ENCODE measurements around the gene DDR1. TPM values are rescaled to one million over a fixed set of nuclear protein-coding genes. Genes with fewer than 3 reads are reported as not detected.

DDR1 gene
- total RNA-seq, 1 experiment from 2014 or later, result 258 TPM

- no peak within 1 kb of the TSS for H2BK5ac ChIP-seq (ENCODE audit: insufficient read length, low read length)
- Mint-ChIP-seq H3K4me1 (peaks cover 32 to 50% of the 10 kb centered on the region in 2 experiments), H3K27me3 (ENCODE audit: low read depth) (peaks cover 6% of the 10 kb centered on the region), H3K4me3 (no peak within 1 kb of the TSS; a peak in 1 of 5 replicates), H3K36me3 (ENCODE audit: insufficient read depth in 1 of 3, low read depth in 3 of 3) (no peaks in the 10 kb centered on the region), H3K27ac (peak within 1 kb of the TSS in 1 of 3 experiments; percentile 80; a peak in 3 of 7 replicates), H3K9me3 (no peaks in the 10 kb centered on the region)
- H3K9ac ChIP-seq (ENCODE audit: extremely low read depth, insufficient read length, low read length), result no peak within 1 kb of the TSS
- no peak within 1 kb of the TSS for H3K14ac ChIP-seq (ENCODE audit: insufficient read depth, low read length)
- no peaks in the 10 kb centered on the region for H3K27me3 ChIP-seq (ENCODE audit: insufficient read depth, low read length)
- H3K27ac ChIP-seq (ENCODE audit: insufficient read length, low read depth, low read length), result no peak within 1 kb of the TSS
- H2BK120ac ChIP-seq (ENCODE audit: low read depth, low read length, poor library complexity, severe bottlenecking), result no peak within 1 kb of the TSS
- no peak within 1 kb of the TSS for H4K5ac ChIP-seq (ENCODE audit: insufficient read length, low read depth, low read length)
- H3T11ph ChIP-seq (ENCODE audit: low read length), result no peak within 1 kb of the TSS
- TF ChIP-seq CTCF (conservative IDR thresholded peaks at IDR 0.05), result no peak
- peaks cover 6% of the 10 kb centered on the region; the same call in 1 of the 2 replicates for H3K4me1 ChIP-seq (ENCODE audit: insufficient read depth, low read length)
- H3K9me3 ChIP-seq (ENCODE audit: control insufficient read depth, low read depth, low read length), result no peaks in the 10 kb centered on the region
- no peaks in the 10 kb centered on the region for H3K79me1 ChIP-seq (ENCODE audit: insufficient read depth, low read depth, low read length, poor library complexity, severe bottlenecking)
- no peak within 1 kb of the TSS for H2BK20ac ChIP-seq (ENCODE audit: low read depth, low read length, poor library complexity, severe bottlenecking)
- no peak within 1 kb of the TSS for H3K4ac ChIP-seq (ENCODE audit: low read depth, low read length)
- no peaks in the 10 kb centered on the region for H3K23me2 ChIP-seq (ENCODE audit: insufficient read length, low read depth, low read length, poor library complexity, severe bottlenecking)
- no peak within 1 kb of the TSS for H2BK12ac ChIP-seq (ENCODE audit: insufficient read length, low read depth, low read length)
- H3K23ac ChIP-seq (ENCODE audit: insufficient read length, low read depth, low read length), result no peak within 1 kb of the TSS
- DNase-seq, result no peak
- no peak within 1 kb of the TSS for H3K18ac ChIP-seq (ENCODE audit: insufficient read length, low read depth, low read length)
- no peaks in the 10 kb centered on the region for H4K20me1 ChIP-seq (ENCODE audit: control insufficient read depth, insufficient read depth, insufficient read length)
- WGBS (ENCODE audit: extremely low coverage, insufficient read length, low lambda C conversion rate), result no CpG with 5 or more reads among the region's 16 CpGs
- no peak within 1 kb of the TSS for H3K56ac ChIP-seq (ENCODE audit: insufficient read length, low read depth, low read length)
- H2AK5ac ChIP-seq (ENCODE audit: insufficient read length, low read length), result no peak within 1 kb of the TSS
- no peak within 1 kb of the TSS for H2AFZ ChIP-seq (ENCODE audit: low read length)
- no peak within 1 kb of the TSS for H3K4me2 ChIP-seq (ENCODE audit: insufficient read depth, insufficient read length, low read length)
- no peak within 1 kb of the TSS for H4K8ac ChIP-seq (replicated peaks; ENCODE audit: insufficient read length, low read depth, low read length)
- H3K79me2 ChIP-seq (ENCODE audit: insufficient read depth, low read length), result no peaks in the 10 kb centered on the region
- H4K91ac ChIP-seq (ENCODE audit: insufficient read length, low read depth, low read length), result peak within 1 kb of the TSS; percentile 0
- H2BK15ac ChIP-seq (ENCODE audit: low read depth, low read length), result no peak within 1 kb of the TSS
Observed at GRCh38 chr6:30940361-30940986, 56.2 kb downstream of the DDR1 start, which contains the start of gene MUCL3. TSS of gene MUCL3 (plus strand) at chr6:30940973. CDS start at chr6:30941000, 27 bp downstream.

All from H9 (cell line).